DOHH2 (cell line): ENCODE results near the gene FAM227B.

Experiments used
- EZH2phosphoT487 ChIP-seq: fragments of 200-600 bp; sonication (generic); IDR thresholded peaks from 2 replicates; pipeline ENCODE4 v1.6.1; 2017; ENCODE audit warnings: borderline replicate concordance, mild to moderate bottlenecking, antibody characterized with exemption, low read length, moderate library complexity, mixed read lengths
- TF ChIP-seq, protein P1 (sequence below): fragments of 200-600 bp; sonication (generic); IDR thresholded peaks from one replicate; pipeline ENCODE4 v1.5.1; 2014; ENCODE audit warnings: antibody characterized with exemption, mild to moderate bottlenecking, low read depth, low read length; ENCODE audit not compliant: poor library complexity, severe bottlenecking

DNA sequence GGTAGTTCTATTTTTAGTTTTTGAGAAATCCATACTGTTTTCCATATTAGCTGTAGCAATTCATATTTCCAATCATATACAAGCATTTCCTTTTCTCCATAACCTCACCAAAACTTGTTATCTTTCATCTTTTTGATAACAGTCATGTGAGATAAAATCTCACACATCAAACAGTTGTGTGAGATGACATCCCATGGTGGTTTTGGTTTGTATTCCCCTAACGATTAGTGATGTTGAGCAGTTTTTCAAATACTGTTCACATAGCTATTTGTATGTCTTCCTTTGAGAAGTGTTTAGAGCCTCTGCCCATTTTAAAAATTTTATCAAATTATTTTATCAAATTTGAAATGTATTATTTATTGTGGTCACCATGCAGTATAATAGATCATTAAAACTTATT, 50.4 kb downstream of the FAM227B start:
- TF ChIP-seq, protein P1, sequence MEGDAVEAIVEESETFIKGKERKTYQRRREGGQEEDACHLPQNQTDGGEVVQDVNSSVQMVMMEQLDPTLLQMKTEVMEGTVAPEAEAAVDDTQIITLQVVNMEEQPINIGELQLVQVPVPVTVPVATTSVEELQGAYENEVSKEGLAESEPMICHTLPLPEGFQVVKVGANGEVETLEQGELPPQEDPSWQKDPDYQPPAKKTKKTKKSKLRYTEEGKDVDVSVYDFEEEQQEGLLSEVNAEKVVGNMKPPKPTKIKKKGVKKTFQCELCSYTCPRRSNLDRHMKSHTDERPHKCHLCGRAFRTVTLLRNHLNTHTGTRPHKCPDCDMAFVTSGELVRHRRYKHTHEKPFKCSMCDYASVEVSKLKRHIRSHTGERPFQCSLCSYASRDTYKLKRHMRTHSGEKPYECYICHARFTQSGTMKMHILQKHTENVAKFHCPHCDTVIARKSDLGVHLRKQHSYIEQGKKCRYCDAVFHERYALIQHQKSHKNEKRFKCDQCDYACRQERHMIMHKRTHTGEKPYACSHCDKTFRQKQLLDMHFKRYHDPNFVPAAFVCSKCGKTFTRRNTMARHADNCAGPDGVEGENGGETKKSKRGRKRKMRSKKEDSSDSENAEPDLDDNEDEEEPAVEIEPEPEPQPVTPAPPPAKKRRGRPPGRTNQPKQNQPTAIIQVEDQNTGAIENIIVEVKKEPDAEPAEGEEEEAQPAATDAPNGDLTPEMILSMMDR, result no peak
- no peak for TF ChIP-seq EZH2phosphoT487
